GM21423 (cell line): Measurements from ENCODE around the gene RNF146.
"Not testable (repeated sequence)": the region's sequence is repeated elsewhere in the genome, so short reads cannot be mapped to it uniquely, and the experiment has no call there.

Experiments
- ATAC-seq: cut with Tn5 transposase; IDR thresholded peaks from one replicate; pipeline ENCODE4 v1.9.1; 2021; ENCODE audit warnings: mild to moderate bottlenecking, moderate library complexity; ENCODE audit not compliant: unreplicated experiment

Gene RNF146

GRCh38 chr6:127282184-127282583 is 15.5 kb downstream of the RNF146 start:
- no peak for ATAC-seq

GRCh38 chr6:127288705-127289104 is 22.0 kb downstream of the RNF146 start:
- ATAC-seq, result no peak

GRCh38 chr6:127289934-127290333 is 23.3 kb downstream of the RNF146 start:
- ATAC-seq, result no peak

- peak; percentile 5 for ATAC-seq
Observed at GRCh38 chr6:127290391-127291265, 24.0 kb downstream of the RNF146 start.

GRCh38 chr6:127291495-127291894 is 24.8 kb downstream of the RNF146 start:
- ATAC-seq, result peak; percentile 91

- no peak for ATAC-seq
Observed at GRCh38 chr6:127297502-127298070, 30.9 kb downstream of the RNF146 start.

GRCh38 chr6:127298475-127298874 is 31.8 kb downstream of the RNF146 start:
- no peak for ATAC-seq

GRCh38 chr6:127299522-127300240 is 33.0 kb downstream of the RNF146 start:
- no peak for ATAC-seq

- ATAC-seq, result no peak
Observed at GRCh38 chr6:127300411-127300810, 33.7 kb downstream of the RNF146 start.

GRCh38 chr6:127301199-127301700 is 34.6 kb downstream of the RNF146 start:
- ATAC-seq, result no peak

GRCh38 chr6:127302728-127303660 is 36.3 kb downstream of the RNF146 start:
- peak; percentile 76 for ATAC-seq

GRCh38 chr6:127303917-127304316 is 37.3 kb downstream of the RNF146 start:
- ATAC-seq, result no peak

- ATAC-seq, result no peak
Observed at GRCh38 chr6:127305741-127306140, 39.1 kb downstream of the RNF146 start.

GRCh38 chr6:127317388-127318128 is 50.9 kb downstream of the RNF146 start:
- ATAC-seq, result no peak

GRCh38 chr6:127319686-127320085 is 53.0 kb downstream of the RNF146 start:
- ATAC-seq, result no peak

- ATAC-seq, result no peak
Observed at GRCh38 chr6:127328043-127328609, 61.5 kb downstream of the RNF146 start.

GRCh38 chr6:127331256-127331655 is 64.6 kb downstream of the RNF146 start:
- not testable (repeated sequence) for ATAC-seq

GRCh38 chr6:127332383-127332961 is 65.8 kb downstream of the RNF146 start:
- no peak for ATAC-seq
